ENCODE results near the gene DDX17.

Gene DDX17

DNA sequence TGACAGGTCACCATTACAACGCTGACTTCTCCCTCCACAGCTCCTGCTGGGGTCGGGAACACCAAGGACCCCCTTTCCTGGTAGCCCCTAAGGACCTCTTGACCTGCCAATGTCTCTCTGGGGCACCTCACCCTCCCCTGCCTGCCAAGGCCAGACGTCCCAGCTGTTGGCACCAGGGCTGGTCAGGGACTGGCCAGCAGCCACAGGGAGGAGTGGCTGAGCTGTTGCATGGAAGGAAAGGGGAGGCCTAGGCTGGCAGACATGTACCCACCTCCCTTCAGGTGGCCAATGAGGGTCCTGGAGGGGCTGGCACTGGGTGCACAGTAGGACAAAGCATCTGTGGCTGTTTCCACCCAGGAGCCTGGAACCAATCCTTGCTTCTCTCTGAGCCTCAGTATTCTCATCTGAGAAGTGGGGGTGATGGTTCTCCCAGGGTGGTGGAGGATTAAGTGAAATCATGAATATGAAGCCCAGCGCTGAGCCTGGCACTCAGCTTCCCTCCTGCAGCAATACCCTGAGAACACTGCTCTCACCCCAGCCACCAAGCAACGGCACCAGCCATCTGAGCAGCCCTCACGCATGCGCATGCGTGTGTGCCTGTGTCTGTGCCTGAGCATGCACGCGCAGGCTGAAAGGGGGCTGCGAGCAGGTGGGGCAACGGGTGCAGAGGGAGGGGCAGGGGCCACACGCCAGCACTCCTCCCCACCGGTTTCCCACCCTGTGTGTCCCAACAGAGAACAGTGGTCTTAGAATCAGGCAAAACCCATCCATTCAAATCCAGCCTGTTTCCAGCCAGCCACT is 57.0 kb downstream of the DDX17 start:
- no peak for DNase-seq

- DNase-seq: no peak
These were observed 60.0 kb downstream of the DDX17 start for GRCh38 chr22:38446018-38446601.

DNA sequence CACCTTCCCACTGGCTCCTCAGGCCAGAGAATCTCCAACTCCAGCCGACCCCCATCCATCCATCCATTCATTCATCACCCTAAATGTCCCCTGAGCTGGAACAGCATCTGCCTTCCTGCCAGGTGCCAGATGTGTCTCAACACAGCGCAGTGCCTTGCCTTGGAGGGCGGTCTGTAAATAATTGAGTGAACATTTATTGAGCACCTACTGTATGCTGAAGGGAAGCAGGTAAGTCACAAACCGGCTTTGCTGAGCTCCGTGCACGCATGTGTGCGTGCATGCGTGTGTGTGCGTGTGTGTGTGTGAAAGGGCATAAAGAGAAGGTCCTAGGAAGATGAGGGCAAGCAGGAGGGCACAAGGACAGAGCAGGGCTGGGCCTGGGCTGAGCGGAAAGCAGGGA is 61.3 kb downstream of the DDX17 start:
- DNase-seq: no peak

- no peak for DNase-seq
These were observed 62.2 kb downstream of the DDX17 start for GRCh38 chr22:38443628-38444521.

DNA sequence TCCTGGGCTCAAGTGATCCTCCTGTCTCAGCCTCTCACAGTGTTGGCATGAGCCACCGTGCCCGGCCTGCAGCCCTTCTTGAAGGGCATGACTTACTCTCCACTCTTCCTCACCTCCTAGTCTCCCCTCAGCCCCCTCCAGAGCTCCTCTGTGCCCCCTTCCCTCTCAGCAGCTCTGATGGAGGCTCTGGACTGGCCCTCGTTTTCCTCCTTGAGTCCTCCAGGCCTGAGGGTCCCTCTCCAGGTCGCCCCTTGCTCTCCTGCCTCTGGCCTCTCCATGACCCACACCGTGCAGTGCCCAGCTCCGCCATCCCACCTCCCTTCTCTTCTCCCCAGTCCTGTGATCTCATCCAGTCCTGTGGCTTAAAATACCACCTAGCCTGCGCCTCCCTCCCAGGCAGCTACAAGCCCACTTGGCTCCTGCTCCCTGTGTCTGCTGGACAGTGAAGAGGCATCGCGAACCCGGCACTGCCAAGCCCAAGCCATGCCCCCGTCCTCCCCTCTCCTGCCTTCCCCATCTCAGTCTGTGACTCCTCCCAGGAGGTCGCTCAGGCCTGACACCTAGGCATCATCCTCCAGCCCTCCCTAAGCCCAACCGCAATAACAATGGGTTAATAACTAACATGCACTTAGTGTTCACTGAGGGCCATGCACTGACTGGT is 63.0 kb downstream of the DDX17 start:
- DNase-seq: no peak

DNA sequence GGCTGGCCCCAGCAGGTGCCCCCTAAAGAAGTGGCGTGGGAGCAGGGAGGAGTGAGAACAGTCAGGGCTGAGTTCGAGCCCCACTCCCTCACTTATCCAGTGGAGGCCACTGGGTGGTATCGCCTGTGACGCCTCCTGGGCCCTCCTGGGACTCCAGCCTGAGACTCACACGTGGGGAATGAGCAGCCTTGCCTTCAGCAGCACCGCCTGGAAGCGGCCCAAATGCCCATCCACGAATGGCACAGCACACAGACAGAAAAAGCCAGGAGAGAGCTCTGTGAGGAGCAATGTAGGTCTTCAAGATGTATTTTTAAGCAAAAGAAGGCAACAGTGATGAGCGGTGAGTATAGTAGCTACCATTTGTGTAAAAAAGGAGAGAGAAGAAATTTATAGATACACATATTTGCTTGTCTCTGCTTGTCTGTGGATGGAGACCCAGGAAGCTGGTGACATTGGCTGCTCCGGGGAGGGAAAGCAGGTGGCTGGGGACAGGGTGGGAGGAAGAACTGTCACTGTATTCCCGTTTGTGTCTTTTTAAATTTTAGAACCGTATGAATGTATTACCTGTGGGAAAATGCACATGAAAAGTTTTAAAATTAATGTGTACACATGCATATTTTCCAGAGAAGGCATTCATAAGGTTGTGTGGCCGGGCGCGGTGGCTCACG is 64.4 kb downstream of the DDX17 start:
- DNase-seq: no peak

- no peak for DNase-seq
These were observed 65.3 kb downstream of the DDX17 start for GRCh38 chr22:38440747-38441350.

GRCh38 chr22:38437416-38437815 is 68.7 kb downstream of the DDX17 start:
- no peak for DNase-seq

DNA sequence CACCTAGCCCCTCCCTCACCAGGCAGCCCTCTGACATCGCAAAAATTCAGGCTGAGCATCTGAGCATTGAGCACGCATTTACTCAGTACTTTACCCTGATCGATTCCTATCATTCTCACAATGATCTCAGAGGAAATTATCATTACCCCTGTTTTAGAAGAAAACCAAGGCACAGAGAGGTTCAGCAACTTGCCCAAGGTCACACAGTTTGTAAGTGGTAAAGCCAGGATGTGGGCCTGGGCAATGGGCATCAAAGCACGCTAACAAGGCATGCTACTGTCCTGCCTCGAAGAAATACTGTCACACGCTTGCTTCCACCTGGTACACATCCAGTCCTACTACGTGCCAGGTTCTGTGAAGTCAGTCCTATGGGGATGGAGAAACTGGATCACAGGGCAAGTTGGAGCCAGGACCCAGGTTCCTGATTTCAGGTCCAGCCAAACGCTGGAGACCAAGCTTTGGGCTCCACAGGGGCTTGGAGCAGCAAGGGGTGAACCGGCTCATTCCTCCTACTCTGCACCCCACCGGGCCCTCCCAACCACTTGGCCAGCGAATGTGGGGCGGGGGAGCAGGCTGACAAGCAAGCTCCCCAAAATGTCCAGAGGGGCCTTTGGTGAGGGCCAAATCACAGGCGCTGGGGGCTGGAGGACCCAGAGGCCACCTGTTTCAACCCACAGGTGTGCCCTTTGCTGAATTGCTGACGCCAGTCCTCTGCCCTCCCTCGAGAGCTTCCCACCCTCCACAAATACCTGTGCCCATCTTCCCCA is 69.3 kb downstream of the DDX17 start:
- DNase-seq: no peak

DNA sequence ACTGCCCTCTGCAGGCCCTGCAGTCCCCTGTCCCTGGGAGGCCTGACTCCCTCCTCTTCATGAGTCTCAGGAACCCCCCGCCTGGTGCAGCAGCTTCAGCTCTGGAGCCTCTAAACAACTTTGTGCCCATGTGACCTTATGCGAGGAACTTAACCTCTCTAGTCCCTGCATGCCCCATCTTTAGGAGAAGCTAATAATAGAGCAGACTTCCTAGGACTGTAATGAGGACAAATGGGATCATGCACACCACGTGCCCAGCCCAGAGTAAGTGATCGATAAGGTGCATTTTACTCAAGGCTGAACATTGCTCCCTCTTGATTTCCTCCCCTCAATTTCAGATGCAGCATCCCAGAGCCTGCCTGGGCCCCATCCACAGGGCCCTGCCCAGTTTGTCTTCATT is 70.1 kb downstream of the DDX17 start:
- DNase-seq: no peak

- no peak for DNase-seq
These were observed 71.1 kb downstream of the DDX17 start for GRCh38 chr22:38435010-38435409.

GRCh38 chr22:38433871-38434270 is 72.2 kb downstream of the DDX17 start:
- no peak for DNase-seq
